Measurements from ENCODE around the gene CDH23. TPM values are rescaled to one million over a fixed set of nuclear protein-coding genes. Genes with fewer than 3 reads are reported as not detected.

Gene CDH23
- polyA plus RNA-seq, 1 donor from 2014 or later: 6.6 TPM

GRCh38 chr10:71370031-71370430 is 26.7 kb upstream of the CDH23 start:
- no peaks in the 10 kb centered on the region for H4K20me1 ChIP-seq (ENCODE audit: insufficient read depth)
- H3K27me3 ChIP-seq (ENCODE audit: insufficient read depth, low read depth, low read length): no peaks in the 10 kb centered on the region
- no peak overlapping the region for H3K4me2 ChIP-seq (ENCODE audit: low read length)
- no peak overlapping the region for H3K9ac ChIP-seq (ENCODE audit: low read length)
- no peaks in the 10 kb centered on the region for H3F3A ChIP-seq (ENCODE audit: insufficient read depth, low read length, poor library complexity, severe bottlenecking)
- H3K9me3 ChIP-seq (ENCODE audit: low read length): no peaks in the 10 kb centered on the region
- no peaks in the 10 kb centered on the region for H3K9me2 ChIP-seq (ENCODE audit: insufficient read depth, low read length)
- H3K36me3 ChIP-seq (ENCODE audit: insufficient read depth, low read length): no peaks in the 10 kb centered on the region
- no peak overlapping the region for H2AFZ ChIP-seq (ENCODE audit: low read depth, low read length)
- no peak overlapping the region for H3K27ac ChIP-seq (ENCODE audit: low read length)
- no peak for TF ChIP-seq POLR2AphosphoS5 (IDR thresholded peaks at IDR 0.05)
- no peak for TF ChIP-seq MXI1 (conservative IDR thresholded peaks at IDR 0.05; ENCODE audit: poor library complexity, severe bottlenecking)
- TF ChIP-seq EP300 (conservative IDR thresholded peaks at IDR 0.05; ENCODE audit: poor library complexity, severe bottlenecking): no peak
- no peak for TF ChIP-seq RAD21 (conservative IDR thresholded peaks at IDR 0.05)
- TF ChIP-seq SMC3 (conservative IDR thresholded peaks at IDR 0.05; ENCODE audit: poor library complexity): no peak
- no peak overlapping the region for H3K4me3 ChIP-seq (ENCODE audit: low read length)
- H3K79me2 ChIP-seq (replicated peaks; ENCODE audit: insufficient read depth, low read length): no peaks in the 10 kb centered on the region

- H3K9me2 ChIP-seq (ENCODE audit: insufficient read depth, low read length): no peaks in the 10 kb centered on the region
- TF ChIP-seq EP300 (conservative IDR thresholded peaks at IDR 0.05; ENCODE audit: poor library complexity, severe bottlenecking) (no peak), EZH2 (IDR thresholded peaks at IDR 0.05; ENCODE audit: borderline replicate concordance, insufficient read depth, low read length, poor library complexity, severe bottlenecking) (no peak), CTCF (IDR thresholded peaks at IDR 0.05; ENCODE audit: poor library complexity, severe bottlenecking) (no peak), REST (IDR thresholded peaks at IDR 0.05; ENCODE audit: borderline replicate concordance) (no peak), RAD21 (conservative IDR thresholded peaks at IDR 0.05) (no peak), SMC3 (conservative IDR thresholded peaks at IDR 0.05; ENCODE audit: poor library complexity) (no peak), MXI1 (conservative IDR thresholded peaks at IDR 0.05; ENCODE audit: poor library complexity, severe bottlenecking) (no peak), TAF1 (IDR thresholded peaks at IDR 0.05; ENCODE audit: low read depth) (no peak), POLR2AphosphoS5 (IDR thresholded peaks at IDR 0.05) (no peak)
- no peak overlapping the region for H3K27ac ChIP-seq (ENCODE audit: low read length)
- no peaks in the 10 kb centered on the region for H4K20me1 ChIP-seq (ENCODE audit: insufficient read depth)
- no peaks in the 10 kb centered on the region for H3K79me2 ChIP-seq (replicated peaks; ENCODE audit: insufficient read depth, low read length)
- no peak overlapping the region for H3K4me3 ChIP-seq (ENCODE audit: low read length)
- H3F3A ChIP-seq (ENCODE audit: insufficient read depth, low read length, poor library complexity, severe bottlenecking): no peaks in the 10 kb centered on the region
- no peak overlapping the region for H3K9ac ChIP-seq (ENCODE audit: low read length)
- no peaks in the 10 kb centered on the region for H3K9me3 ChIP-seq (ENCODE audit: low read length)
- H2AFZ ChIP-seq (ENCODE audit: low read depth, low read length): no peak overlapping the region
- no peak overlapping the region for H3K4me2 ChIP-seq (ENCODE audit: low read length)
- no peaks in the 10 kb centered on the region for H3K27me3 ChIP-seq (ENCODE audit: insufficient read depth, low read depth, low read length)
- no peaks in the 10 kb centered on the region for H3K36me3 ChIP-seq (ENCODE audit: insufficient read depth, low read length)
Observed at GRCh38 chr10:71371750-71372166, 25.0 kb upstream of the CDH23 start.

All from neural cell (in vitro differentiated cells).